DMS114 treated with DMSO at 0.1 percent for 48 hours (cell line): ENCODE results near the gene RAET1G.

Experiments used
- DNase-seq: peaks from one replicate; lab custom pipeline; 2025; ENCODE audit not compliant: unreplicated experiment; lab: John Stamatoyannopoulos, UW

The RAET1G gene

GRCh38 chr6:149869275-149869892, 53.5 kb downstream of the RAET1G start:
- DNase-seq = no peak

DNA sequence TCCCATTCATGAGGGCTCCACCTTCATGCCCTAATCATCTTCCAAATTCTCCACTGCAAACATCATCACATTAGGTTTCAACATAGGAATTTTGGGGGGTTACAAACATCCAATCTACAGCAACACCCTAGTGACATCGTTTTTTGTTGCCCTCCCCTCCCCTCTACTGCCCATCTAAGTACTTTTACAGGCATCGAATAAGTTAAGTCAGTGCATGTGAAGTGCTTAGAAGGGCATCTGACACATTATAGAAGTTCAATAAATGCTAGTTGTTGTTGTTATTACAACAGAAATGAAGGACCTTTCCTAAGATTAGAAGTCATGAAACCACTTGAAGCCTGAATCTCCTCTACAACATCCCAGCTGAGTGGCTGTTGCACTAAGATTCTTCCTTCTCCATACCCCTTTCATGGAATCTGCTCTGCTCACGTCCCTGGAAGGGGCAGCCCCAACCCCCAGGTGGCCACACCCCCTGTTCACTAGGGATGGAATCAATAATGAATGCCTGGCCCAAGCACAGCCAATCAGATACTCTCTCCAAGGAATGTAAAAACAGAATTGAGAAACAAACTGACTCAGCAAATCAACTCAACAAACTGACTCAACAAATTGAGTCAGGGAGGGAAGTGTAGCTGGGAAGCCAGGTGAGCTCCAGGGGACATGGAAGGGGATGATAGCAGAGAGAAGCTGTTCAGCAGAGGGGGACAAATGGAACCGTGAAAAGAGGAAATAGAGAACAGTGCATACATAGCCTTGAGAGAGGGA, 54.9 kb downstream of the RAET1G start:
- DNase-seq = no peak
